Measurements from ENCODE around the gene CNKSR3. TPM values are rescaled to one million over a fixed set of nuclear protein-coding genes. Genes with fewer than 3 reads are reported as not detected.
"Not testable (repeated sequence)": the region's sequence is repeated elsewhere in the genome, so short reads cannot be mapped to it uniquely, and the experiment has no call there.

Gene CNKSR3
- total and polyA plus RNA-seq, 12 donors = 4.2 to 42.2 (median 24.1) TPM

- H3K27me3 ChIP-seq = no peaks in the 10 kb centered on the region
- TF ChIP-seq CTCF (IDR thresholded peaks at IDR 0.05) = no peak
- WGBS, 2 donors = 33 to 41% methylated on average over 5 of the region's 5 CpGs
- intact Hi-C loops (cut with DNase I) = no loop called here
- H3K36me3 ChIP-seq = no peaks in the 10 kb centered on the region
- H3K9me3 ChIP-seq = peaks cover 0 to 3% (median 0%) of the 10 kb centered on the region in 11 donors
- DNase-seq (no peak), ATAC-seq (no peak)
- H3K4me3 ChIP-seq = no peak overlapping the region
- peaks cover 0 to 18% (median 6%) of the 10 kb centered on the region in 9 donors for H3K4me1 ChIP-seq
- no peak overlapping the region for H3K27ac ChIP-seq
These were observed 9.8 kb upstream of the CNKSR3 start for GRCh38 chr6:154520280-154520679.

GRCh38 chr6:154518396-154518795, 7.9 kb upstream of the CNKSR3 start:
- Histone ChIP-seq H3K9me3 (peaks cover 0 to 3% (median 0%) of the 10 kb centered on the region in 11 donors), H3K27ac (no peak overlapping the region), H3K36me3 (no peaks in the 10 kb centered on the region), H3K27me3 (no peaks in the 10 kb centered on the region), H3K4me3 (no peak overlapping the region), H3K4me1 (peaks cover 0 to 20% (median 8%) of the 10 kb centered on the region in 9 donors)
- ATAC-seq = no peak
- no peak for TF ChIP-seq CTCF (IDR thresholded peaks at IDR 0.05)
- intact Hi-C loops (cut with DNase I) = loop anchor here in 4 of 10 donors (10.0 kb wide), 4 partner anchors 66 to 216 kb away; partner anchors contain the start of gene SCAF8 (in 1 of the 4)
- no peak for DNase-seq
- WGBS, 2 donors = 85 to 89% methylated on average over 6 of the region's 6 CpGs

- ATAC-seq (peak in 1 of 8 donors; percentile 17), DNase-seq (no peak)
- Histone ChIP-seq H3K27me3 (no peaks in the 10 kb centered on the region), H3K4me3 (peak overlapping the region in 5 of 10 donors; percentile 23 to 42 (median 33)), H3K9me3 (peaks cover 0 to under 1% (median 0%) of the 10 kb centered on the region in 11 donors), H3K4me1 (peaks cover 0 to 31% (median 14%) of the 10 kb centered on the region in 9 donors), H3K36me3 (no peaks in the 10 kb centered on the region), H3K27ac (peak overlapping the region in 8 of 10 donors; percentile 21 to 61 (median 47))
- WGBS, 2 donors = 75 to 84% methylated on average over 5 of the region's 5 CpGs
- no peak for TF ChIP-seq CTCF (IDR thresholded peaks at IDR 0.05)
- intact Hi-C loops (cut with DNase I) = loop anchor here in 4 of 10 donors (10.0 kb wide), 4 partner anchors 69 to 219 kb away; partner anchors contain the start of gene SCAF8 (in 1 of the 4)
These were observed 5.8 kb upstream of the CNKSR3 start for GRCh38 chr6:154516276-154516675.

- H3K9me3 ChIP-seq = no peaks in the 10 kb centered on the region
- H3K27me3 ChIP-seq = peaks cover 0 to under 1% (median 0%) of the 10 kb centered on the region in 7 donors
- H3K27ac ChIP-seq = peak overlapping the region in 8 of 10 donors; percentile 21 to 61 (median 47)
- no peaks in the 10 kb centered on the region for H3K36me3 ChIP-seq
- DNase-seq = no peak
- peak overlapping the region in 6 of 10 donors; percentile 8 to 42 (median 32) for H3K4me3 ChIP-seq
- intact Hi-C loops (cut with DNase I) = loop anchor here in 4 of 10 donors (10.0 kb wide), 4 partner anchors 69 to 219 kb away; partner anchors contain the start of gene SCAF8 (in 1 of the 4)
- peaks cover 0 to 36% (median 19%) of the 10 kb centered on the region in 9 donors for H3K4me1 ChIP-seq
- ATAC-seq = peak in 7 of 8 donors; percentile 37 to 76 (median 45)
- WGBS, 2 donors = 41 to 49% methylated on average over 7 of the region's 7 CpGs
- no peak for TF ChIP-seq CTCF (IDR thresholded peaks at IDR 0.05)
These were observed 5.3 kb upstream of the CNKSR3 start for GRCh38 chr6:154515826-154516225.

- intact Hi-C loops (cut with DNase I) = loop anchor here in 4 of 10 donors (10.0 kb wide), 4 partner anchors 70 to 220 kb away; partner anchors contain the start of gene SCAF8 (in 1 of the 4)
- not testable (repeated sequence) for H3K4me3 ChIP-seq, H3K27me3 ChIP-seq, H3K36me3 ChIP-seq, H3K9me3 ChIP-seq, ATAC-seq, H3K27ac ChIP-seq, DNase-seq
- peaks cover 0 to 36% (median 19%) of the 10 kb centered on the region in 9 donors for H3K4me1 ChIP-seq
- 90 to 96% methylated on average over 3 of the region's 3 CpGs for WGBS, 2 donors
These were observed 4.6 kb upstream of the CNKSR3 start for GRCh38 chr6:154515076-154515475.

All from heart right ventricle (tissue), 16 donors.